GM19397 (cell line): ENCODE results near the gene C6.
"Not testable (repeated sequence)": the region's sequence is repeated elsewhere in the genome, so short reads cannot be mapped to it uniquely, and the experiment has no call there.

Experiments used
- ATAC-seq: cut with Tn5 transposase; IDR thresholded peaks from one replicate; pipeline ENCODE4 v1.9.1; 2021; ENCODE audit warnings: mild to moderate bottlenecking, moderate library complexity; ENCODE audit not compliant: unreplicated experiment

C6 gene

DNA sequence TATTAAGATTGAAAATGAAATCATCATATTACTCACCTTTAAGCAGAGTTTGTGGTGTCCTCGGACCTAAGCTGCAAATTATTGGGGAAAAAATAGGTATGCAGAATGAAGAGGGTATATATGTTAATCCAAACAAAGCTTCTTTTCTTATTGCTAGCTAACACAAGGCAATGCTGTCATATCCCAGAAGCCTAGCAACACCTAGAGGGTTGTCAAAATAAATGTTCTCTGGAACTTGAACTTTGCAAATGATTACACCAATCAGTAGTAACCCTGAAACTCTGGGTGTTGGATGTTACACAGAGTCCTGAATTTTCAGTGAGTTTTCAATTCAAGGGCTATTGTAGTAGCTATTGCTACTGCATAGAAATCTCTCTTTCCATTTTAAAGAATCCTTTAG, at the start of gene C6:
Gene C6 (minus strand): TSS at position 193 of the 400 bp plus-strand sequence. CDS start 10,302 bp downstream, outside the sequence.
- ATAC-seq, result no peak

GRCh38 chr5:41256400-41256799, 43.1 kb upstream of the C6 start:
- no peak for ATAC-seq

GRCh38 chr5:41253109-41253508, 39.8 kb upstream of the C6 start:
- ATAC-seq, result no peak

DNA sequence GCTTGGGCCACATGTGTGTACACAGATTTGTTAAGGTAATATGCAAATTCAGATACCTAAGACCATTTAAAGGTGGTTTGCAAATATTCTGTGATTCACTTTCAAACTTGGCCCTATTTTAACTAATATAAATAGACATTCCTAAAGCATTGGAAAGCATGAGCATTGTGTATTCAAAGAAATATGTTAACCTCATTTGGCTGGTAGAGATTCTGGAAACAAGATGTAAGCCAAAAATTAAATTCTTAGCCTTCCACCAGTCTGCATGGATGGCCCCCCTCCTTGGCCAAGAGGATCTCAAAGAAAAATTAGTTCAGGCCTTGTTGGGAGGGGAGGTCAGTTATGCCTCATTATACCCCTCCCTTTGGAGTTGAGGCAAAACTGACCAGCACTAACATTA, 38.7 kb upstream of the C6 start:
- no peak for ATAC-seq

GRCh38 chr5:41250351-41250987, 37.1 kb upstream of the C6 start:
- no peak for ATAC-seq

GRCh38 chr5:41247135-41247534, 33.8 kb upstream of the C6 start:
- ATAC-seq, result no peak

DNA sequence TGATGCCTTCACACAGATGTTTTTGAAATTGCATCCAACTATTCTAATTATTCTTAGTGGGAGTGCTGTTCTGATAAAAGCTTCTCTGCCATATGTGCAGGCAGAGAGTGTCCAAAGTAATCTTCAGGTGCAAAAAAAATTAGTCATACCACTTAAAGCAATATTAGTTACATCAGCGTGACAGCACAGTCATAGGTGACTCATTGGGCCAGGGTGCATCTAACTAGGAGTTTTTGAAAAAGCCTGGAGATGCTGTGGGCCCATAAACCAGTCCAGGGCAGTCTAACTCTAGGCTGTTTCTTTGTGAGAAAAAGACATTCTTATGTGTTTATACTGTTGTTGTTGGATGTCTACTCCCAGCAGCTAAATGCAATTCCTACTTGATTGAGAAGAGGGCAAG, 33.0 kb upstream of the C6 start:
- no peak for ATAC-seq

- ATAC-seq, result no peak
These were observed 30.2 kb upstream of the C6 start for GRCh38 chr5:41243558-41243957.

- ATAC-seq, result no peak
These were observed 27.7 kb upstream of the C6 start for GRCh38 chr5:41240985-41241384.

- no peak for ATAC-seq
These were observed 27.1 kb upstream of the C6 start for GRCh38 chr5:41240390-41240789.

DNA sequence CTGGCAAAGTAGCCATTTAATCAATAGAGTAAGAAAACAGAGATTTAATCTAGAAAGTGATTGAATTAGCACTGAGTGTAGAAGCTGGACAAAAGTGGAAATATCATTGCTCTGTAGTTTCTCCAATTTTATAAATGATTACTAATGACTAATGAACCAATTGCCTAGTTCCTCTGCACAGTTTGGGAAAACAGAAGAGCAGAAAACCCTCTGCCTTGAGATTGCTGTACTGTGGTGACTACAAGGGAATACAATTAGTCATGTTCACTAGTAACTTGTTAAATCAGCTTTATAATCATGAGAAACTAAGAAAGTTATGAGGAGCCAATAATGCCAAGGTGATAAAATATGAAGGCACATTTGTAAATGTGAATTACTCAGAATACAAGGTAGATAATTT, 21.1 kb upstream of the C6 start:
- ATAC-seq, result no peak

DNA sequence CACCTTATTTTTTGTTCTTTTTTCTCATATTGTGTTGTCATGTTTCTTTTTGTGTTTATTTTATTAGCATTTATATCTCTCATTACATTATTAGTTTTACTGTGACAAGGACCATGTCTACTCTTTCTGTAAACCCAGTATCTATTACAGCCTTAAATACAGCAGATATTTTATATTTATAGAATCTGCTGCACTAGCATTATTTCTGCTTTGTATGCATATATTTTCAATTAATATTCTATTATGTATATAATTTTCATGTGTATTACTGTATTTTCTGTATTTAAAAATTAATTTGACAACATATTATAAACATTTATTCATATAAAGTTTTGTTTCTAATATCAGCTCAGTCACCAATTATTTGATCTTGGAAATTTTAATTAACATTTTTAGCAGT, 19.5 kb upstream of the C6 start:
- no peak for ATAC-seq

DNA sequence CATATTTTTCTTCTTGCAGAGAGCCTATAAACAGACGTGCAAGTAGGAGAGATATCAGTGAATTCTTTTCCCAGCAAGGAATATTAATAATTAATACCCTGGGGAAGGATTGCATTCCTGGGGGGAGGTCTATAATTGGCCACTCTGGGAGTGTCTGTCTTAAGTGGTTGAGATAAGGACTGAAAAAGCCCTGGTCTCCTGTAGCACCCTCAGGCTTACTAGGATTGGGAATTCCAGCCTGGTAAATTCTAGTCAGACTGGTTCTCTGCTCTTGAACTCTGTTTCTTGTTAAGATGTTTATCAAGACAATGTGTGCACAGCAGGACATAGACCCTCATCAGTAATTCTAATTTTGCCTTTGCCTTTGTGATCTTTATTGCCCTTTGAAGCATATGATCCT, 16.9 kb upstream of the C6 start:
- not testable (repeated sequence) for ATAC-seq

DNA sequence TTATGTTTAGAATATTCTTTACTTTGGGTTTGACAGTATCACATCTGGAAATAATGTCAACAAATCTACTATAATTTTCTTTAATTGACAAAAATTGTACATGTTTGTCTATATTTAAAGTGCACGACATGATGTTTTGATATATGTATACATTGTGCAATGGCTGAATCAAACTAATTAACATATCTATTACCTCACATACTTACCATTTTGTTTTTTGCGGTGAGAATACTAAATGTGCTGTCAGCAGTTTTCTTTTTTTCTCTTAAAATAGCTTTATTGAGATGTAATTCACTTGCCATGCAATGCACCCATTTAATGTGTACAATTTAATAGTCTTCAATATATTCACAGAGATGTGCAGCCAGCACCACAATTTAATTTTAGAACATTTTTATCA, 10.6 kb upstream of the C6 start:
- no peak for ATAC-seq

- no peak for ATAC-seq
These were observed 6.4 kb upstream of the C6 start for GRCh38 chr5:41219658-41220269.

DNA sequence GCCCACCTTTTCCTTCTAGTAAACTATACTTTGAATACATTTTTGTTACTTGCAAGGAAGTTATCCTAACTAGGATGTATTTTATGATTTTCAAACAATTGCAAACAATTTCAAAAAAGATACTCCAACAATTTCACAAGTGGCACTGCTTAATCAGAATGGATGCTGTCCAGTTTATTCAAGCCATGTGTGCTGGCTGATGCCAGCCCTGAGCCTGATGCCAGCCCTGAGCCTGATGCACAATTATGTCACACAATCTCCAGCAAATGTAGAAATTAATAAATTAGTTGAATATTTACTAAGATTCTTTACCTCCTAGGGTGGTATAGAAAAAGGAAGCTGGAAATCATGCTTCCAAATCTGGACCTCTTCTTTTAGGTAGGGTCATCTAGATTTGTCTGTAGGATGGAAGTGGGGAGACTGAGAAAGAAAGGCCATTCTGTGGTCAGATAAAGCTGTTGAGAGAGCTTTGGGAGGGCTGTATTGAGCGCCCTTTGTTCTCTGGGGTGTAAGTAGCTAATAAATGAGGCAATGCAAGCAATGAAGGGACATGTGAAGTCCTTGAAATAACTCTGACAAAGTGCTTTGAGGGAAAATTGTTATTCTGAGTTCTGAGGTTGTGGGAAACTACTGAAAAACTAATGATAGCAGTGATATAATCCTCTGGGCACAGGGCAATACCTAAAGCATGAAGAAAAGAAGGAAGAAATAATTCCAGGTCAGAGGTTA, 5.8 kb upstream of the C6 start:
- no peak for ATAC-seq

- ATAC-seq, result no peak
These were observed 850 bp upstream of the C6 start for GRCh38 chr5:41214182-41214581.

DNA sequence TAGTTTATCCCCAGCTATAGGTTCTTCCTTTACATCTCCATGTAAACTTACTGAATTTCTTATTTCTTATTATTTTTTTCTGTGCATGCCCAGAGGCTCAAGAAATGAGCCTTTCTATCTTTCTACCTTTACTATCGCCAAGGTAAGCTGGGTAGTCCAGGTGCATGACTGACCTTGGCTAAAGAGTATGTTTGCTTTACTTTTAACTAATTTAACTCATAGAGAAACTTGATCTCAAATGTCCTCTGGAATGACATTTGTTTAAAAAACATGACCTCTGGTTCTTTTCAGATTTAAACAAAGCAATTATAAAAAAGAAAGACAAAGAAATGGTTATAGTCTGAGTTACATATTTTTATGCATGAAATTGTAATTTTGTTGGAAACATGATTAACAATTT, 397 bp downstream of the C6 start:
- no peak for ATAC-seq

DNA sequence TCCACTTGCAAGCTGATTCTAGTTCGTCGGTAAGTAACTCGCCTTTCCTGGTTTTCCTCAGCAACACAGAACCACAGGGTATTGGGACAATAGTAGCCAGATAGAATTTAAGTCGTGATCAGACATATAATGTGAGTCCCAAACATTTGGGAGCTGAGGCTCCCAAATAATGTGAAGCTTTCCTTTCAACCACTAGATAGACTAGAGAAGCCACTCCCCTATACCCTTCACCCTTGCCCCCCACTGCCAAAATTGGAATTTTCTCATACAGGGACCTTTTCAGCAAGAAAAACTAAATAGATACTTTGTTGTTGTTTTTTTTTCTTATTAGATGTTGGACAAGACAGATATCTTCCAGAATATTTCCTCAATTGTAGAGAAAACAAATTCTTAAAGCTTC, 1.9 kb downstream of the C6 start:
- ATAC-seq, result no peak

GRCh38 chr5:41205475-41205874, 7.9 kb downstream of the C6 start:
- not testable (repeated sequence) for ATAC-seq

- ATAC-seq, result no peak
These were observed 10.3 kb downstream of the C6 start for GRCh38 chr5:41203033-41203432.

DNA sequence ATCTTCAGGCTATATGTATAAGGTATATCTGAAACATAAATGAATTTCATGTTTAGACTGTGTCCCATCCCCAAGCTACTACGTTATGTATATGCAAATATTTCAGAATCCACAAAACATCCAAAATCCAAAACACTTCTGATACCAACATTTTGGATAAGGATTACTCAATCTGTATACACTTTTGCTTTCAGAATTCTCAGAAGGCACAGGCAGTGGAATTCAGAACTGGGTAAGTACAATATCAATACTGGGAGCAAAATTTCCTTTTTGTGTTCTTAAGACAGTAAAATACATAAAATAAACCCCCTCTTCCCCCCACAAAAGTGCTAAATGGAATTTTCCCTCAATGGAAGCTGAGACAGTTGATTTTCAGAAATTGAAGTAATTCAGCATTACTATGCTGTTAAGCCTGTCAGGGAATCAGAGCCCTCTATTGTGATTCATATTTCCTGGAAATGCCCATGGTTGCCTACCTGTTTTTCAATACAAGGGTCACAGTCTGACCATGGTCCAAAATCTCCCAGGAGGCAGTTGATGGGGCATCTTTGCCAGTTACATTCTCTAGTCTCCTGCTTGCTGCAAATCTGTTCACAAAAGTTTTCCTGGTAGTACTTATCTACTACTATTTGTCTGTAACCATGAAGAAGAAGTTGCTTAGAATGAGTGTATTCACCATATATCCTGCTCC, 12.1 kb downstream of the C6 start:
- ATAC-seq, result no peak
